ENCODE data around the gene RAB23.

RAB23 gene

DNA sequence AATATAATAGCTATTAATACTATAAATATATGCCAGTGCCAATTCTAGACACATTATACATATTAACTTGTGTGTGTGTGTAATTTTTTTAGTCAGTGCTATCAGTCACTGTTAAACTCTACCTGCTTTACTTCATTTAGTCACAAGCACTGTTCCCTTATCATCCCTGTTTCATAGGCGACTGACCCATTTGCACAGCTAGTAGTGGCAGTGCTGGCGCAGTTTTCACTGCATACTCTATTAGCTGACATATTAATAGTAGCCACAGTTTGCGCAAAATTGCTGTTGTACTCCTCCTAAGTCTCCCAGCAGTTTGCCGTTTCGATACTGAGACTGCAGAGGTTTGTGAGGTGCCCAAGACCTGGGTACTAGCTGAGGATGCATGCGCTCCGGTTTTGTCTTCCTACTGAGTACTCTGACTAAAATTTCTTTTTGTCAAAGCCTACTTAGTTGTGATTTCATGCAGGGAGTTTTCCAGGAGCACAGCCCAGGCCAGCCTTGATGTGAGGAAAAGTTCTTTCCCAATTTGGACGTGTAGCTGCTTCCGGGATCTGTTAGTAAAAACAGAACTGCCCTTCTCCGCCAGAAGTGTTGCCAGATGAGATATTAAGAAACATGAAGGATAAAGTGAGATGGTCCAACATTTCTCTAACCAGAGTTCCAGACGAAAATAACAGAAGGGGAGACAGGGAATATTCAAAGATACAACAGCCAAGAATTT is 44.4 kb downstream of the RAB23 start:
- FAIRE-seq, result no peak

DNA sequence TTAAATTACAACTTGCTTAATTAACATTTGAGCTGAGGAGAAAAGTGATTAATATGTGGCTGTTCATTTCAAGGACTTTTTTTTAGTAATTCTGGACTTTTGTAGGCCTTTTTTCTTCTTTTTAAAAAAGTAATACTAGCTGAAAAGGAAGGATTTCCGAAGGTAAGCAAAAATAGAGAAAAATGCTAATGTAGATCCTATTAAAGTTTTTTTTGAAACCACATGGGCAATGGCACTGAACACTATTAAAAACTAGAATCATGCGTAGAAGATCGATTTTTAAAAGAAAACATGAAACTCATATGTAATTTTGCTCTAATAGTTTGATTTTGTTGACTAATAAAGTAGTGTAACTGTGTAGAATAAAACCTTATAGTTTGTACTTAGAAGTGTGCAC is 47.6 kb downstream of the RAB23 start:
- no peak for FAIRE-seq

DNA sequence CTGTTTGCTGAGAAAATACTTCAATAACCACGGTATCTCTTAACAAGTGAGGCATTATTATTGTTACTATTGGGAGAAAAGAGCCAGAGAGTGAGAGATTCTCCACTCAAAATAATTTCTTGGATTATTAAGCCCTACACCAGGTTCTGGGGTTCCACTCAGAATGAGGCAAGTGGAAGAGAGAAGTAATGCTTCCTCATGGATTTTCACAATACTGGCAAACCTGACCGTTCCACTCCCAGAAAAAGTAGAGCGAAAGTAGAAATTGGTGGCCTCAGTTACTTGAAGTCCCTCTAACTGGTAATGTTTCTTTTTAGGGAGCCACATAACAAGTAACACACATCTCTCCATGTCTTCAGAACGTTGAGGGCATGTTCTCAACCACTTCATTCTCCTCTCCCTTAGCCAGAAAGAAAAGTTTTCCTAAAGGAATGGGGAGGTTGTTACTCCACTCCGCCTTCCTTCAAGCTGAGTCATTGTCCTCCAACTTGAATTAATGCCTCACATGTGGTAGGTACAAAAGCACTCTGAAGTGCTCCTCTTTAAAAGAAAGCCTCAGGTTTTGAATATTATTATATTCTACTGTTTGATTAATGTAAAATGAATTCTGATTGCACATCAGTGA is 48.1 kb downstream of the RAB23 start:
- FAIRE-seq, result no peak

DNA sequence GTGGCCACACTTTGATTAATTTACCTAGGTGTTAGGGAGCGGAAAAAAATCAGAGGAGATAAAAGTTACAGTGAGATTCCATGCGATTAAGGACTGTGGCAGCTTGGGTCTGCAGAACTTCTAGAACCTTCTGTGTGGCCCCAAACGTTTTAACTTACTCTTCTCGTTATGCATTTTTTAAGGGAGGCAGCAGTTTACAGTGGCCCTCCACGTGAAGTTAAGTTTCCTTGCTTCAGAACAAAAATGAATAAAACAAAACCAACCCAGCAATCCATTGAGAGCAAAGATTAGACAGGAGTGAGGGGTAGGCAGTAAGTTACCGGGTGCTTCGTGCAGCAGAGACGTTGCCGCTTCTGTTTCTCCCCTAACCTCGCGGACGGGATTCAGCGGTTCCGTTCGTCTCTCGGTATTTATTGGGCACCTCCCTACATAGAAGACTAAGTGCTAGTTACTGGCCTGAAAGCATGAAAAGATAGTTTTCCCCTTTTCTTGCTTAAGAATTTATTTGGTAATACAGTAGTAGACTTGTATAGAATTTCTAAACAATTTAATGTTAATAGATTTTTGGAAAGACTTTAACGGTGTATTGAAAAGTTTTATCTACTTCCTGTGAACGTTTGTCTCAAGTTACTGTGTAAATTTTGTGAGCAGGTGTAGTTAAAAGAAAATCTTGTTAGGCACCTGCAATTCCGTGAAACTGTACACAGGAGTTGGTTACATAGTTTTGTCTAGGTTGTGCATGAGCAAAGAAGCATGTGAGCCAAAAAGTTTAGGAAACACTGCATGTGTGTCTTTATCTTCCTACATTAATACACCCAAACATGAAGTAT is 48.8 kb downstream of the RAB23 start:
- no peak for FAIRE-seq

DNA sequence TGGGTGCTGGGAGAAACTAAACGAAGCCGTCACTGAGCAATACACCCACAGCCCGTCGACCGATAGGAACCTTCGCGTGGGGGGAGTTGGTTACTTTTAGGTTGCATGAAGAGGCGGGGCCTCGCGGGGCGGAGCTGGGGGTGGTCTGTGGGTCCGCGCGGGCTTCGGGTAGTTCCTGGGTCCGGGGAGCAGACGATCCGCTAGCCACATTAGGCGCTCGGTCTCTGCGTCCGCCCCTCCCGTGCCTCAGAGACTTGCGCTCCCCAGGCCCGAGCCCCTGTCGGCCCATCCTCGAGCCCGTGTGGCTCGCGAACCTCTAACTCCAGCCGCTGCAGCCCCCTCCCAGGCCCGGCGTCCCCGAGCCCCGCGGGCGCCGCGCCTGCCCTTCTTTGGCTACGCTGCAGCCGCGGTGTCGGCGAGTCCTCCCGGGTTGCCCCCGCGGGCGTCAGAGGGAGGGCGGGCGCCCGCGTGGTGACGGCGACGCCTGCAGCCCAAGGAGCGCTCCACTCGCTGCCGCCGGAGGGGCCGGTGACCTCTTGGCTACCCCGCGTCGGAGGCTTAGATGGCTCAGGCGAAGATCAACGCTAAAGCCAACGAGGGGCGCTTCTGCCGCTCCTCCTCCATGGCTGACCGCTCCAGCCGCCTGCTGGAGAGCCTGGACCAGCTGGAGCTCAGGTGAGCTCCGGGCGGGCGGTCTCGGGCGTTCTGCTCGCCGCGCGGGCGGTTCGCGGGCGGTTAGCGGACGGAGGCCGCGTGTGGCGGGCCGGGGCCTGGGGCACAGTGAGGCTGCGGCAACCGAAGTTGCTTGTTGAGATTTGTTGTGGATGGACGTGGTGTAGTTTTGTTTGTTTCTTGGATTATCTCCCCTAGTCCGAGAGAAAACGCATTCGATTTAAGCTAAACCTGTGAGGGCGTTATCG is 49.7 kb downstream of the RAB23 start, which contains the start of gene BAG2:
Gene BAG2, plus strand, starts transcription at position 191 of the 920 bp plus-strand sequence. Its CDS starts 372 bp downstream, at position 563.
- no peak for FAIRE-seq

DNA sequence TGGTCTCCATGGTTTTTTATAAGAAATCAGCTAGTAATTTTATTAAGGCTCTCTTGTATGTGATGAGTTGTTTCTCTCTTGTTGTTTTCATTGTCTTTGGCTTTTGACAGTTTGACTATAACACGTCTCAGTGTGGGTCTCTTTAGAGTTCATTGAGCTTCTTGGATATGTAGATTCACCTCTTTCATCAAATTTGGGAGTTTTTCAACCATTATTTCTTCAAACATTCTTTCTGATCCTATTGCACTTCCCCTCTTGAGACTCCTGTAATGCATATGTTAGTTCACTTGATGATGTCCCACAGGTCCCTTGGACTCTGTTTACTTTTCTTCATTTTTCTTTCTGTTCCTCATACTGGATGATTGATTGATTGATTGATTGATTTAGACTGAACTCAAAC is 57.0 kb downstream of the RAB23 start:
- no peak for FAIRE-seq

DNA sequence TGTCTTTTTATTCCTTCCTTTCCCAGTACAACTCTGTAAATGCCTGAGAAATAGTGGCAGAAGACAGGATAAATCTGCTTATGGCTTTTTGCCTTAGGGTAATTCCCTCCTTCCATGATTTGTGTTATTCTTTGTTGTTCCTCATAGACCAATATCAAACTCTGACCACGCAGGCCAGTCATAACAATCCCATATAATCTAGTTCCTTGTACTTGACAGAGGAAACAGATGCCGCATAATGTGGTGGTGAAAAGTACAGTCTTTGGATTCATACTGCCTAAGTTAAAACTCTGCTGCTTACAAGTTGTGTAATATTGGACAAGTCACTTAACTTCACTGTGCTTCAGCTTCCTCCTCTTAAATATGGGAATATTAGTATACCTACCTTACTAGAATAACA is 58.2 kb downstream of the RAB23 start:
- FAIRE-seq, result no peak

DNA sequence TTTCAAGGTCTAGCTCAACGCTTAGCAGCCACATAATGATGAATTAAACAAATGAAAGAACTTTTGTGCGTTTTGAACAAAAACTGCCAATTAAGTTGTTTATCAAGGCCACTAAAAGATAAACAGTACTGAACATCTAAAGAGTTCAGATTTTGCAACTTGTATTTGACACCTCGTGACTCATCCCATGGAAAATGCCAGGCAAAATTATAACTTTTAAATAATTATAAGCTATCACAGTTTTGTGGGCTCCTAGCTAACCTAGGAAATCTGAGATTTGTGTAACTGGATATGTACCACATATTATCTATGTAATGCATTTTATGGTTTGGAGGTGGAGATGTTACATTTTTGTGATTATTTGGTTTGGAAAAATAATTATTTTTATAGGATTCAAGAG is 59.6 kb downstream of the RAB23 start:
- no peak for FAIRE-seq

DNA sequence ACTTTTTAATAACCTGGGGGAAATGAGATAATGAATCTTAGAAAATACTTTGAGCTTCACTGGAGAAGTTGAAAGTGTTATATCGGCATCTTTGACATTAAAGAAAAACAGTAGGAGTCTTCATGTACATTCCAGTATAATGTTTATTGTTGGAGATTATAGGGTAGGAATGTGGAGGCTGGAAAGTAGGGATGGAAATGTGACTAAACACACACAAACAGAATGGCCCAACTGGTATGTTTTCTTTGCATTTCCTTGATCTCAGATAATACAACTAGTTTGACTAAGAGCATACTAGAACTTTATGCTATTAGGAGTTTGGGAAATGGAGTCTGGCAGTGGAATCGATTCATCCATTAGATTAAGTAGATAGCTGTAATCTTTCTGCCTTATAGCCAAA is 60.1 kb downstream of the RAB23 start:
- no peak for FAIRE-seq

DNA sequence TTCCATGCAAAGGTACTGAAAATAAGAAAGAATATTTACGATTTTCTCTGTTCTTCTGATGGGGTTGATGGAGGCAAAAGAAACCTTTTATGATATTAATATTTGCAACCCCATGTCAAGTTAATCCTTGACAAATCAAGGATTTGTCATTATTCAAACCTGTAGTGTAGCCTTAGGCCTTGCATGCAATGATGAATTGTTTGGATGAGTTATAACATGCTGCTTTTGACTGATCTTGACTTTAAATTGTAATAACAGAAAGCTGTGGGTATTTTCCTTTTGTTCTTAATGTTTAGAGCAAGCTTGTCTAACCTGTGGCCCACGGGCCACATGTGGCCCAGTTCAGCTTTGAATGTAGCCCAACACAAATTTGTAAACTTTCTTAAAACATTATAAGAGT is 63.0 kb downstream of the RAB23 start:
- peak; percentile 61 for FAIRE-seq

DNA sequence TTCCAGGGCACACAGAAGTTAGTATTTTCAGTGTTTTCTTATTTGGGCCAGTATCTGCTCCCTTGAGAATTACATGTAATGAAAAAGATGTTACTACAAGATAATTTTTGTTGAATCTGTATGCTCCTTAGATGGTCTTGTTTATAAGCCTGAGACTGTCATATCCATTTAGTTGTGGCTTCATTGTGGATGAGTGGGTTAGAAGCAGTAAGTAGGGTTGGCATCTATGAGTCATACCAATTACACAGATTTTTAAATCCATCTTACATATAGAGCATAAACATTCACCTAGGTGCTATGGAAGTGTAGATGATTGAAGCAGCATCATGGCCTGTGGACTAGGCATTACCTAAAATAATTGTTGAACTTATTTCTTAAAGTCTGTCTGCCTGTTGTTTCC is 63.4 kb downstream of the RAB23 start:
- no peak for FAIRE-seq

DNA sequence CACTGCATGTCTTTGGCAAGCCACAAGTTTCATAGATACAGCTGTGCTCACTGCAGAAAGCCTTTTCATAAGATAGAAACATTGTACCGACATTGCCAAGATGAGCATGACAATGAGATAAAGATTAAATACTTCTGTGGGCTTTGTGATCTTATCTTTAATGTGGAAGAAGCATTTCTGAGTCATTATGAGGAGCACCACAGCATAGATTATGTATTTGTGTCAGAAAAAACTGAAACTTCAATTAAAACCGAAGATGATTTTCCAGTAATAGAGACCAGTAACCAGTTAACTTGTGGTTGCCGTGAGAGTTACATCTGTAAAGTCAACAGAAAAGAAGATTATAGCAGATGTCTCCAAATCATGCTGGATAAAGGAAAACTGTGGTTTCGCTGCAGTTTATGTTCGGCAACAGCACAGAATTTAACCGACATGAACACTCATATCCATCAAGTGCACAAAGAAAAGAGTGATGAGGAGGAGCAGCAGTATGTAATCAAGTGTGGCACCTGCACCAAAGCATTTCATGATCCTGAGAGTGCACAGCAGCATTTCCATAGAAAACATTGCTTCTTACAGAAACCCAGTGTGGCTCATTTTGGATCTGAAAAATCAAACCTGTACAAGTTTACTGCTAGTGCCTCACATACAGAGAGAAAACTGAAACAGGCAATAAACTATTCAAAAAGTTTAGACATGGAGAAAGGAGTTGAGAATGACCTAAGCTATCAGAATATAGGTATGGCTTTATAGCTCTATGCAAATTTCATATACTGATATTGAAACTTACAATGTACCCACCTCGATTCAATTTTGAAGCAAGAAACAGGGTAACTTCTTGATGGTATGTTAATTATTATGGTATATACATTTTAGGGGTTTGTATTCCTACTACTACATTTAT is 73.9 kb downstream of the RAB23 start:
- FAIRE-seq, result no peak

DNA sequence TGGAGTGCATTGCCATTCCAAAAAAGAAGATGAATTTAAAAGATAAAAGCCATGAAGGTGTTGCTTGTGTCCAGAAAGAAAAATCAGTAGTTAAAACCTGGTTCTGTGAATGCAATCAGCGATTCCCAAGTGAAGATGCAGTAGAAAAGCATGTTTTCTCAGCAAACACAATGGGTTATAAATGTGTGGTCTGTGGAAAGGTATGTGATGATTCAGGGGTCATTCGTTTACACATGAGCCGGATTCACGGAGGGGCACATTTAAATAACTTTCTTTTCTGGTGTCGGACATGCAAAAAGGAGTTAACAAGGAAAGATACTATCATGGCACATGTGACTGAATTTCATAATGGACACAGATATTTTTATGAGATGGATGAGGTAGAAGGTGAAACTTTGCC is 74.7 kb downstream of the RAB23 start:
- FAIRE-seq, result no peak

DNA sequence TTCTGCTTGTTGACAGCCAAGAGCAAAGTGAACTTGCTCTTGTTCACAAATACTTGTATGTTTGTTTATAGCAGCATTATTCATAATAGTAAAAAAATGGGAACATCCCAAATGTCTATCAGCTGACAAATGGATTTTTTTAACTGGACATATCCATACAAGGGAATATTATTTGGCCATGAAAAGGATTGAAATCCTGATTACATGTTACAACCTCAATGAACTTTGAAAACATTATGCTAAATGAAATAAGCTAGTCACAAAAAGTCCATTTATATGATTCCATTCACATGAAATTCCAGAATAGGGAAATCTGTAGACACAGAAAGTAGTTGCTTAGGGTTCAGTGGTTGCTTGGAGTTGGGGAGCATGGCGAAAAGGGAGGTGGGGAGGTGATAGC is 78.4 kb downstream of the RAB23 start:
- FAIRE-seq, result no peak

DNA sequence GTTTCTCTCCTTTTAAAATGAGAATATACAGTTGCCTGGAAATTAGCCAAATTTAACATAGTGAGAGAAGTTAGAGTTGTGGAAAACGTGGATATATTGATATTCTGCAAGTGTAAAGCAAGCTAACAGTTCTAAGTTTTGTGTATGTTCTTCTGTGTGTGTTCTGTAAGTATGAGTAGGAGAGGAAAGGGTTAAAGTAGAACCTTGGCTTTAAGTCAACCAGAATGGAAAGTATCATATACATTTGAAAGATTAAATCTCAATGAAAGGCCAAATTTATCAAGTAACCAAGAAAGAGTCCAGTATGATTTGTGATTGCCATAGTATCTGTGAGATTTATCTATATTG is 80.0 kb downstream of the RAB23 start:
- FAIRE-seq, result no peak

DNA sequence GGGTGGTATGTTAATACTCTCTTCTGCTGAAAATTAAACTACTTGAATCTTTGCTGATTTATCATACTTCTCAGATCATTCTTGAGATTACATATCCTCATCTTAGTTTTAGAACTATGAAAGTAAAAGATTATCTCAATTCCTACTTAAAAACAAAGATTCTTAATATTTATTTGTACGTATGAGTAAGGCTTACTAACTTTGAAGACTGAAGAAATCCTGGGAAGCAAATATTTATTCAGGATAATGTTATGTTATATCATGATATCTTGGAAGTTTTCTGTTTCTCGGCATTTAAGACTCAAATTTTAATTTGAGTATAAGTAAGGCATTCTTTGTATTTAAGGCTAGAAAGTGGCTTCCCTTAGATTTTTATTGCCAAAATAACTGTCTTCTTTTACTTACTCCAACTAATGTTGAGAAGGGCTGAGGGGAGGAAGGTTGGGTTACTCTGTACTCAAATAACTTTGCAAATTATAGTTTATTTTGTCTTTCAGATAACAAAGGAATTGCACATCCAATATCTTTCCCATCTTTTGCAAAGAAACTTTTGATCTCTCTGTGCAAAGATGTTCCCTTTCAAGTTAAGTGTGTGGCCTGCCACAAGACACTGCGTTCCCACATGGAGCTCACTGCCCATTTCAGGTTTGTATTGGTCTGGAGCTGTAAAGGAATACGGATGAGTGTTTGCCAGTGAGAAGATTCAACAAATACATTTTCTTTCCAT is 80.5 kb downstream of the RAB23 start:
- FAIRE-seq, result no peak

DNA sequence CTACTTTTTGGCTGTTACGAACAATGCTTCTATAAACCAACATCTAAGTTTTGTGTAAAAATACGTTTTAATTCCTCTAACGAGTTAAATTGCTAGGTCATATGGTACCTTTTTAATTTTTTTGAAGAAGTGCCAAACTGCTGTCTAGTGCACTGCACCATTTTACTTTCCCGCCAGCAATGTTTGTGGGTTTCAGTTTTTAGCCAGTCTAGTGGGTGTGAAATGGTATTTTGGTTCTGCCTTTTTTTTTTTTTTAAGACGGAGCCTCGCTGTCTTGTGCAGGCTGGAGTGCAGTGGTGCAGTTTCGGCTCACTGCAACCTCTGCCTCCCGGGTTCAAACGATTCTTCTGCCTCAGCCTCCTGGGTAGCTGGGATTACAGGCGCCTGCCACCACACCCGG is 84.1 kb downstream of the RAB23 start:
- FAIRE-seq, result no peak

DNA sequence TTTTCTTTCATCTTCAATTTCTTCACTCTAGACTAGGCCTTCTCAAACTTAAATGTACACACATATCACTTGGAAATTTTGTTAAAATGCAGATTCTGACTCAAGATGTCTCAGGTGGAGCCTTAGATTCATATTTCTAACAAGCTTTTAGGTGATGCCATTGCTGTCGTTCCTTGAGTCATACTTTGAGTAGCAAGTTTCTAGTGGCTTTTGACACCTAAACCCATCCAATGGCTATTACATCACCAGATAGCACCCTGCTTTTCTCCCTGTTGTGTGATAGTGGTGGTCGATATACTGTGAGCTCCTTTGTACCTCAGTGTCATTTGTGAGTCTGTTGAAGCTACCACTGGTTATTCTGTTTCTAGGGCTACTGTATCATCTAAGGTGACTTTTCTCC is 84.8 kb downstream of the RAB23 start:
- no peak for FAIRE-seq
